Activated T-cell treated with anti-CD3 and anti-CD28 coated beads, Interleukin-2, amount 50 U/mL, for 48 hours (primary cell): ENCODE measurements around the gene TMUB1.

ENCODE experiments used
- DNase-seq, 2 experiments: peaks; one replicate each; pipeline ENCODE4 v3.0.0-alpha.2; 2020

The TMUB1 gene

GRCh38 chr7:151101621-151102396, 18.5 kb upstream of the TMUB1 start:
- no peak for DNase-seq

GRCh38 chr7:151100921-151101320, 17.6 kb upstream of the TMUB1 start:
- no peak for DNase-seq

GRCh38 chr7:151099486-151100211, 16.4 kb upstream of the TMUB1 start:
- no peak for DNase-seq

GRCh38 chr7:151095828-151096475, 12.7 kb upstream of the TMUB1 start:
- DNase-seq, result no peak

- no peak for DNase-seq
These were observed 12.0 kb upstream of the TMUB1 start for GRCh38 chr7:151095123-151095797.

- DNase-seq, result no peak
These were observed 11.4 kb upstream of the TMUB1 start for GRCh38 chr7:151094675-151095074.

GRCh38 chr7:151093748-151094147, 10.5 kb upstream of the TMUB1 start:
- DNase-seq, result no peak

- DNase-seq, result no peak
These were observed 8.7 kb upstream of the TMUB1 start for GRCh38 chr7:151091988-151092387.

GRCh38 chr7:151091431-151091830, 8.1 kb upstream of the TMUB1 start:
- DNase-seq, result peak in 1 of 2 experiments; percentile 51

GRCh38 chr7:151091003-151091402, 7.7 kb upstream of the TMUB1 start:
- DNase-seq, result no peak

GRCh38 chr7:151089893-151090730, 6.8 kb upstream of the TMUB1 start:
- DNase-seq, result no peak

GRCh38 chr7:151088856-151089699, 5.8 kb upstream of the TMUB1 start:
- DNase-seq, result no peak

- DNase-seq, result no peak
These were observed 4.9 kb upstream of the TMUB1 start for GRCh38 chr7:151088019-151088855.

- DNase-seq, result peak; percentile 58 to 66
These were observed 4.1 kb upstream of the TMUB1 start for GRCh38 chr7:151087245-151088018.

GRCh38 chr7:151086802-151087244, 3.5 kb upstream of the TMUB1 start:
- DNase-seq, result peak; percentile 56 to 59

GRCh38 chr7:151085691-151086620, 2.7 kb upstream of the TMUB1 start, which contains the start of gene AGAP3:
AGAP3 (plus strand) TSS chr7:151086475; CDS start chr7:151086742, 267 bp downstream.
- peak; percentile 57 to 68 for DNase-seq

GRCh38 chr7:151085329-151085690, 2.0 kb upstream of the TMUB1 start:
- DNase-seq, result no peak

- no peak for DNase-seq
These were observed 499 bp upstream of the TMUB1 start for GRCh38 chr7:151083824-151084160.
